Measurements from ENCODE around the gene C5orf22.

GRCh38 chr5:31553863-31554262 lies 21.8 kb downstream of the C5orf22 start:
- TF ChIP-seq CTCF (conservative IDR thresholded peaks at IDR 0.05 in 1 of 2, IDR thresholded peaks at IDR 0.05 in 1 of 2; ENCODE audit: low read depth in 1 of 2, low read length in 2 of 2) (no peak), EZH2 (IDR thresholded peaks at IDR 0.05; ENCODE audit: low read length, missing control alignments) (no peak)
